ENCODE measurements around the gene HOXD11. TPM values are rescaled to one million over a fixed set of nuclear protein-coding genes. Genes with fewer than 3 reads are reported as not detected.

HOXD11 gene
- total RNA-seq, 1 experiment from 2014 or later, result not detected

DNA sequence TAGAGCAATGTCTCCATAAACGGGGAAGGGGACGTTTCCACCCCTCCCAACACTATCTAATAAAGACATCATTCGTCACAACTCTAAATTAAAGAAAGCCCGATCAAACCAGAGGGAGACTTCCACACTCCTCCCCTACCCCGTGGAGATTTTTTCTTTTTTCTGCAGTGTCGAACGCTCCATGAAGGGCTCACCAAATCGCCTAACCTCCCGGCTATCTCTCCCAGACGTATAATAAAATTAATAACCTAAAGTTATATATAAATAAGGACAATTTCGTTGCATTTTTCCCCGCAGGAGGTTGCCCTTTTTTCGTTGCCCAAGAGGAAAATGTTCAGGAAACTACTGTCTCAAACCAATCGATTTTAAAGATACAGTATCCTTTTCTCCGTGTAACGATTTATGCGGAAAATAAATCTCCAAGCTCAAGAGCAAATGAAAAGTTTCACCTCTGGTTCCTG, 25.7 kb upstream of the HOXD11 start (continued):
- TF ChIP-seq FOXP1 (CRISPR knock-in tag; IDR thresholded peaks at IDR 0.05; ENCODE audit: borderline replicate concordance) (no peak), ZNF416 (CRISPR knock-in tag; IDR thresholded peaks at IDR 0.05) (no peak), E2F5 (CRISPR knock-in tag; IDR thresholded peaks at IDR 0.05) (no peak), RORB (CRISPR knock-in tag; IDR thresholded peaks at IDR 0.05) (no peak), ZNF425 (CRISPR knock-in tag; conservative IDR thresholded peaks at IDR 0.05) (no peak), NR2C2 (CRISPR knock-in tag; IDR thresholded peaks at IDR 0.05) (no peak), ETV6 (CRISPR knock-in tag; IDR thresholded peaks at IDR 0.05) (no peak), SMAD4 (CRISPR knock-in tag; IDR thresholded peaks at IDR 0.05) (no peak), GTF2I (CRISPR knock-in tag; conservative IDR thresholded peaks at IDR 0.05) (no peak), AR (CRISPR knock-in tag; IDR thresholded peaks at IDR 0.05) (no peak)
- TF ChIP-seq, protein P1, sequence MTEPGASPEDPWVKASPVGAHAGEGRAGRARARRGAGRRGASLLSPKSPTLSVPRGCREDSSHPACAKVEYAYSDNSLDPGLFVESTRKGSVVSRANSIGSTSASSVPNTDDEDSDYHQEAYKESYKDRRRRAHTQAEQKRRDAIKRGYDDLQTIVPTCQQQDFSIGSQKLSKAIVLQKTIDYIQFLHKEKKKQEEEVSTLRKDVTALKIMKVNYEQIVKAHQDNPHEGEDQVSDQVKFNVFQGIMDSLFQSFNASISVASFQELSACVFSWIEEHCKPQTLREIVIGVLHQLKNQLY (CRISPR knock-in tag; IDR thresholded peaks at IDR 0.05), result no peak

GRCh38 chr2:176081837-176082524, 25.1 kb upstream of the HOXD11 start:
- H3K27ac Mint-ChIP-seq, result no peak overlapping the region
- no peaks in the 10 kb centered on the region for H3K9me3 Mint-ChIP-seq
- peaks cover 3% of the 10 kb centered on the region; the same call in 1 of the 2 replicates for H3K36me3 Mint-ChIP-seq
- ChIA-PET CTCF (interaction anchor here (1.4 to 4.6 kb wide), 5 partner anchors 15 to 392 kb away, joined by 3 to 56 read pairs (median 5); partner anchors contain the start of gene LNPK), POLR2A (no interaction called here)
- peaks cover 53% of the 10 kb centered on the region for H3K4me1 Mint-ChIP-seq
- ATAC-seq (peak; percentile 4), DNase-seq (ENCODE audit: low spot score) (peak; percentile 52)
- peak overlapping the region; percentile 41 for H3K4me3 Mint-ChIP-seq
- H3K27me3 Mint-ChIP-seq (ENCODE audit: low read depth), result peaks cover 98% of the 10 kb centered on the region
- TF ChIP-seq ZNF219 (CRISPR knock-in tag; IDR thresholded peaks at IDR 0.05; ENCODE audit: borderline replicate concordance) (no peak), EMX1 (CRISPR knock-in tag; IDR thresholded peaks at IDR 0.05) (no peak), ZNF532 (CRISPR knock-in tag; IDR thresholded peaks at IDR 0.05; ENCODE audit: borderline replicate concordance) (no peak), HMGXB4 (CRISPR knock-in tag; IDR thresholded peaks at IDR 0.05) (no peak), ZSCAN18 (CRISPR knock-in tag; IDR thresholded peaks at IDR 0.05) (no peak), NFYB (CRISPR knock-in tag; conservative IDR thresholded peaks at IDR 0.05; ENCODE audit: low read depth) (no peak), IRF2 (CRISPR knock-in tag; IDR thresholded peaks at IDR 0.05; ENCODE audit: borderline replicate concordance, low read depth) (no peak), GTF2I (CRISPR knock-in tag; conservative IDR thresholded peaks at IDR 0.05) (no peak), MYBL2 (CRISPR knock-in tag; IDR thresholded peaks at IDR 0.05) (no peak)

Measured in WTC11 (cell line).